NCI-H345 treated with DMSO at 0.1 percent for 48 hours (cell line): ENCODE measurements around the gene OR51F2.
"Not testable (repeated sequence)": the region's sequence is repeated elsewhere in the genome, so short reads cannot be mapped to it uniquely, and the experiment has no call there.

ENCODE experiments used
- DNase-seq: peaks from one replicate; lab custom pipeline; 2025; ENCODE audit not compliant: unreplicated experiment; lab: John Stamatoyannopoulos, UW

The OR51F2 gene

GRCh38 chr11:4821021-4821420, at the start of gene OR51F2:
OR51F2 (plus strand) TSS chr11:4821321; CDS start chr11:4821422, 101 bp downstream.
- DNase-seq: no peak

GRCh38 chr11:4782454-4782853, 38.7 kb upstream of the OR51F2 start:
- no peak for DNase-seq

GRCh38 chr11:4797206-4797605, 23.9 kb upstream of the OR51F2 start:
- DNase-seq: no peak

GRCh38 chr11:4798427-4799183, 22.5 kb upstream of the OR51F2 start:
- DNase-seq: no peak

- not testable (repeated sequence) for DNase-seq
Observed at GRCh38 chr11:4801316-4801715, 19.8 kb upstream of the OR51F2 start.

- no peak for DNase-seq
Observed at GRCh38 chr11:4804280-4804679, 16.8 kb upstream of the OR51F2 start, which contains the start of gene OR52R1. OR52R1 (minus strand) TSS chr11:4804380; CDS start chr11:4804380, 0 bp downstream.

GRCh38 chr11:4808476-4808875, 12.6 kb upstream of the OR51F2 start:
- DNase-seq: no peak

GRCh38 chr11:4809246-4809645, 11.9 kb upstream of the OR51F2 start:
- peak; percentile 15 for DNase-seq

GRCh38 chr11:4825132-4825531, 4.0 kb downstream of the OR51F2 start:
- DNase-seq: no peak

GRCh38 chr11:4826425-4826824, 5.3 kb downstream of the OR51F2 start:
- peak; percentile 16 for DNase-seq

- peak; percentile 34 for DNase-seq
Observed at GRCh38 chr11:4830346-4830745, 9.2 kb downstream of the OR51F2 start.

GRCh38 chr11:4830909-4831308, 9.8 kb downstream of the OR51F2 start:
- no peak for DNase-seq

- DNase-seq: no peak
Observed at GRCh38 chr11:4839851-4840549, 18.9 kb downstream of the OR51F2 start.

GRCh38 chr11:4848908-4849532, 27.9 kb downstream of the OR51F2 start, which contains the start of gene OR51S1:
OR51S1 (minus strand) TSS chr11:4849208; CDS start chr11:4849208, 0 bp downstream.
- DNase-seq: no peak

- DNase-seq: no peak
Observed at GRCh38 chr11:4851033-4851432, 29.9 kb downstream of the OR51F2 start.

- not testable (repeated sequence) for DNase-seq
Observed at GRCh38 chr11:4854286-4854685, 33.2 kb downstream of the OR51F2 start.

GRCh38 chr11:4862447-4863236, 41.5 kb downstream of the OR51F2 start:
- no peak for DNase-seq

GRCh38 chr11:4863876-4864275, 42.8 kb downstream of the OR51F2 start:
- no peak for DNase-seq

- peak; percentile 62 for DNase-seq
Observed at GRCh38 chr11:4865855-4866254, 44.7 kb downstream of the OR51F2 start.
